Breast epithelium (tissue), 3 donors: ENCODE data around the gene CD24.

Experiments used
- CTCF ChIP-seq, 3 donors: fragments of 450-650 bp; IDR thresholded peaks; one replicate each; pipeline ENCODE4 v1.5.1; 2016 to 2017; ENCODE audit warnings: antibody characterized with exemption in 3 of 3, mild to moderate bottlenecking in 3 of 3, moderate library complexity in 3 of 3
- POLR2A ChIP-seq: fragments of 450-650 bp; IDR thresholded peaks from one replicate; pipeline ENCODE4 v1.6.1; 2016; ENCODE audit warnings: antibody characterized with exemption, mild to moderate bottlenecking, moderate library complexity
- POLR2AphosphoS5 ChIP-seq, 3 donors: sonication (generic); formaldehyde crosslinking; IDR thresholded peaks; one replicate each; pipeline ENCODE4 v1.6.1; 2017; ENCODE audit warnings: antibody characterized with exemption in 3 of 3

- TF ChIP-seq CTCF (IDR thresholded peaks at IDR 0.05): no peak
- no peak for TF ChIP-seq POLR2A
- no peak for TF ChIP-seq POLR2AphosphoS5 (IDR thresholded peaks at IDR 0.05)
These were observed 14.5 kb downstream of the CD24 start for GRCh38 chr6:106959985-106960384.
